ENCODE measurements around the gene DAB2IP. TPM values are rescaled to one million over a fixed set of nuclear protein-coding genes. Genes with fewer than 3 reads are reported as not detected.

Gene DAB2IP
- total RNA-seq, 1 experiment from 2014 or later: 31.0 TPM

DNA sequence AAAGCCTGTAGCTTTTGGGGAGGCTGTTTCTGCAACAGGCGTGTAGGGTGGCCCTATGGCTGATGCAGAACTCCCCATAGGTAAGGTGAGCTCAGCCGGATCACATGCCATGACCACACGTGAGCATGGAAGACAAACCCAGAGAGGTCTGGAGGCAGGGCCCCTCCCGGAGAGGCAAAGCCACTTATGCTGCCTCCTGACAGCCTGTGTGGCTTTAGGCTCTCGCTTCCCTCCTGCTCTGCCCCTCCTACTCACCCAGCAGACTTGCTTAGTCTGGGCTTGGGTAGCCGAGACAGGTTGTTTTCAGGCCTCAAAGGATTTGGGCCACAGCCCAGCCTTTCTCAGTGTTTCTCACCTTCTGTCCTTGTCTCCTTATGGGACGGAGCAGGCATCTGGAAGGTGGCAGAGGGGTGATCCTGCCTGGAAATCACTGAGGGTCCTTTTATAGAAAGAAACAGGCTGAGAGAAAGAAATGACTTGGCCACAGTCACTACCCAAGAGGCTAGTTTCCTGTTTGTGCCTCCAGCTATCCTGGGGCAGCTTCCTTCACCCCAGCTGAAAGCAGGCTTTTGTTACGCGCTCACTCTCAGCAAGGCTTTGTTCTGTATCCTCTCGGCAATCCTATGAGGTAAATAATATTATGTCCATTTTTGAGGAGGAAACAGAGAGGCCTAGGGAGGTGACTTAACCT, 89.9 kb downstream of the DAB2IP start:
- no peak overlapping the region for H3K4me3 ChIP-seq (replicated peaks in 1 of 2; ENCODE audit: low read depth in 1 of 2, low read length in 2 of 2)
- TF ChIP-seq, protein P1, sequence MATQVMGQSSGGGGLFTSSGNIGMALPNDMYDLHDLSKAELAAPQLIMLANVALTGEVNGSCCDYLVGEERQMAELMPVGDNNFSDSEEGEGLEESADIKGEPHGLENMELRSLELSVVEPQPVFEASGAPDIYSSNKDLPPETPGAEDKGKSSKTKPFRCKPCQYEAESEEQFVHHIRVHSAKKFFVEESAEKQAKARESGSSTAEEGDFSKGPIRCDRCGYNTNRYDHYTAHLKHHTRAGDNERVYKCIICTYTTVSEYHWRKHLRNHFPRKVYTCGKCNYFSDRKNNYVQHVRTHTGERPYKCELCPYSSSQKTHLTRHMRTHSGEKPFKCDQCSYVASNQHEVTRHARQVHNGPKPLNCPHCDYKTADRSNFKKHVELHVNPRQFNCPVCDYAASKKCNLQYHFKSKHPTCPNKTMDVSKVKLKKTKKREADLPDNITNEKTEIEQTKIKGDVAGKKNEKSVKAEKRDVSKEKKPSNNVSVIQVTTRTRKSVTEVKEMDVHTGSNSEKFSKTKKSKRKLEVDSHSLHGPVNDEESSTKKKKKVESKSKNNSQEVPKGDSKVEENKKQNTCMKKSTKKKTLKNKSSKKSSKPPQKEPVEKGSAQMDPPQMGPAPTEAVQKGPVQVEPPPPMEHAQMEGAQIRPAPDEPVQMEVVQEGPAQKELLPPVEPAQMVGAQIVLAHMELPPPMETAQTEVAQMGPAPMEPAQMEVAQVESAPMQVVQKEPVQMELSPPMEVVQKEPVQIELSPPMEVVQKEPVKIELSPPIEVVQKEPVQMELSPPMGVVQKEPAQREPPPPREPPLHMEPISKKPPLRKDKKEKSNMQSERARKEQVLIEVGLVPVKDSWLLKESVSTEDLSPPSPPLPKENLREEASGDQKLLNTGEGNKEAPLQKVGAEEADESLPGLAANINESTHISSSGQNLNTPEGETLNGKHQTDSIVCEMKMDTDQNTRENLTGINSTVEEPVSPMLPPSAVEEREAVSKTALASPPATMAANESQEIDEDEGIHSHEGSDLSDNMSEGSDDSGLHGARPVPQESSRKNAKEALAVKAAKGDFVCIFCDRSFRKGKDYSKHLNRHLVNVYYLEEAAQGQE (IDR thresholded peaks at IDR 0.05; ENCODE audit: low read depth): no peak
- TF ChIP-seq FOSL1 (IDR thresholded peaks at IDR 0.05; ENCODE audit: low read depth) (no peak), EZH2phosphoT487 (IDR thresholded peaks at IDR 0.05; ENCODE audit: borderline replicate concordance) (no peak), POLR2AphosphoS5 (IDR thresholded peaks at IDR 0.05; ENCODE audit: low read depth, low read length) (no peak), ZNF274 (IDR thresholded peaks at IDR 0.05; ENCODE audit: low read depth, low read length) (no peak), JUND (IDR thresholded peaks at IDR 0.05) (no peak), EZH2 (IDR thresholded peaks at IDR 0.05) (no peak), SIN3A (IDR thresholded peaks at IDR 0.05; ENCODE audit: low read depth) (no peak), CEBPB (IDR thresholded peaks at IDR 0.05; ENCODE audit: low read depth) (no peak), YY1 (IDR thresholded peaks at IDR 0.05; ENCODE audit: extremely low read depth, insufficient replicate concordance, low read depth, low read length) (no peak), TCF7L2 (IDR thresholded peaks at IDR 0.05; ENCODE audit: borderline replicate concordance, extremely low read depth, insufficient read depth, insufficient read length) (no peak), SP1 (IDR thresholded peaks at IDR 0.05; ENCODE audit: low read depth) (no peak), ZFX (IDR thresholded peaks at IDR 0.05) (no peak), RAD21 (IDR thresholded peaks at IDR 0.05; ENCODE audit: low read depth) (no peak), POLR2A (IDR thresholded peaks at IDR 0.05; ENCODE audit: borderline replicate concordance, extremely low read depth, insufficient read depth, insufficient read length) (no peak), CBX3 (IDR thresholded peaks at IDR 0.05; ENCODE audit: low read depth) (no peak)
- TF ChIP-seq, protein P2, sequence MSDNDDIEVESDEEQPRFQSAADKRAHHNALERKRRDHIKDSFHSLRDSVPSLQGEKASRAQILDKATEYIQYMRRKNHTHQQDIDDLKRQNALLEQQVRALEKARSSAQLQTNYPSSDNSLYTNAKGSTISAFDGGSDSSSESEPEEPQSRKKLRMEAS (IDR thresholded peaks at IDR 0.05): no peak
- TF ChIP-seq, protein P3, sequence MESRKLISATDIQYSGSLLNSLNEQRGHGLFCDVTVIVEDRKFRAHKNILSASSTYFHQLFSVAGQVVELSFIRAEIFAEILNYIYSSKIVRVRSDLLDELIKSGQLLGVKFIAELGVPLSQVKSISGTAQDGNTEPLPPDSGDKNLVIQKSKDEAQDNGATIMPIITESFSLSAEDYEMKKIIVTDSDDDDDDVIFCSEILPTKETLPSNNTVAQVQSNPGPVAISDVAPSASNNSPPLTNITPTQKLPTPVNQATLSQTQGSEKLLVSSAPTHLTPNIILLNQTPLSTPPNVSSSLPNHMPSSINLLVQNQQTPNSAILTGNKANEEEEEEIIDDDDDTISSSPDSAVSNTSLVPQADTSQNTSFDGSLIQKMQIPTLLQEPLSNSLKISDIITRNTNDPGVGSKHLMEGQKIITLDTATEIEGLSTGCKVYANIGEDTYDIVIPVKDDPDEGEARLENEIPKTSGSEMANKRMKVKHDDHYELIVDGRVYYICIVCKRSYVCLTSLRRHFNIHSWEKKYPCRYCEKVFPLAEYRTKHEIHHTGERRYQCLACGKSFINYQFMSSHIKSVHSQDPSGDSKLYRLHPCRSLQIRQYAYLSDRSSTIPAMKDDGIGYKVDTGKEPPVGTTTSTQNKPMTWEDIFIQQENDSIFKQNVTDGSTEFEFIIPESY (IDR thresholded peaks at IDR 0.05; ENCODE audit: extremely low read depth, insufficient replicate concordance, low read length): no peak
- TF ChIP-seq, protein P4, sequence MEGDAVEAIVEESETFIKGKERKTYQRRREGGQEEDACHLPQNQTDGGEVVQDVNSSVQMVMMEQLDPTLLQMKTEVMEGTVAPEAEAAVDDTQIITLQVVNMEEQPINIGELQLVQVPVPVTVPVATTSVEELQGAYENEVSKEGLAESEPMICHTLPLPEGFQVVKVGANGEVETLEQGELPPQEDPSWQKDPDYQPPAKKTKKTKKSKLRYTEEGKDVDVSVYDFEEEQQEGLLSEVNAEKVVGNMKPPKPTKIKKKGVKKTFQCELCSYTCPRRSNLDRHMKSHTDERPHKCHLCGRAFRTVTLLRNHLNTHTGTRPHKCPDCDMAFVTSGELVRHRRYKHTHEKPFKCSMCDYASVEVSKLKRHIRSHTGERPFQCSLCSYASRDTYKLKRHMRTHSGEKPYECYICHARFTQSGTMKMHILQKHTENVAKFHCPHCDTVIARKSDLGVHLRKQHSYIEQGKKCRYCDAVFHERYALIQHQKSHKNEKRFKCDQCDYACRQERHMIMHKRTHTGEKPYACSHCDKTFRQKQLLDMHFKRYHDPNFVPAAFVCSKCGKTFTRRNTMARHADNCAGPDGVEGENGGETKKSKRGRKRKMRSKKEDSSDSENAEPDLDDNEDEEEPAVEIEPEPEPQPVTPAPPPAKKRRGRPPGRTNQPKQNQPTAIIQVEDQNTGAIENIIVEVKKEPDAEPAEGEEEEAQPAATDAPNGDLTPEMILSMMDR (IDR thresholded peaks at IDR 0.05 in 2 of 3, conservative IDR thresholded peaks at IDR 0.05 in 1 of 3; ENCODE audit: borderline replicate concordance in 1 of 3, insufficient read depth in 1 of 3, low read depth in 2 of 3, low read length in 2 of 3): no peak
- TF ChIP-seq, protein P5, sequence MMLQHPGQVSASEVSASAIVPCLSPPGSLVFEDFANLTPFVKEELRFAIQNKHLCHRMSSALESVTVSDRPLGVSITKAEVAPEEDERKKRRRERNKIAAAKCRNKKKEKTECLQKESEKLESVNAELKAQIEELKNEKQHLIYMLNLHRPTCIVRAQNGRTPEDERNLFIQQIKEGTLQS (IDR thresholded peaks at IDR 0.05): no peak
- H3K27me3 ChIP-seq (ENCODE audit: insufficient read depth, low read length): no peaks in the 10 kb centered on the region
- RAD21 ChIA-PET (ENCODE audit: low non-redundant PET in 1 of 2, low total read pairs in 2 of 2, uncharacterized antibody in 2 of 2, unreplicated experiment in 2 of 2): no interaction called here
- H3K4me1 ChIP-seq (ENCODE audit: control insufficient read depth in 1 of 2, insufficient read depth in 2 of 2, low read length in 2 of 2): peaks cover 49 to 65% of the 10 kb centered on the region in 2 experiments
- CTCF ChIA-PET: no interaction called here
- peaks cover 31% of the 10 kb centered on the region; the same call in 1 of the 2 replicates for H3K79me2 ChIP-seq (ENCODE audit: insufficient read depth, low read length)
- no peaks in the 10 kb centered on the region for H3K36me3 ChIP-seq (ENCODE audit: control insufficient read depth in 1 of 2, insufficient read depth in 2 of 2, low read length in 2 of 2)
- H3K9me2 ChIP-seq (ENCODE audit: insufficient read depth): no peaks in the 10 kb centered on the region
- no peak for ATAC-seq
- H3K9ac ChIP-seq (ENCODE audit: low read length): no peak overlapping the region
- H3K9me3 ChIP-seq (ENCODE audit: control insufficient read depth in 1 of 2, insufficient read depth in 1 of 2, low read depth in 1 of 2, low read length in 2 of 2): no peaks in the 10 kb centered on the region
- POLR2A ChIA-PET: no interaction called here
- DNase-seq (ENCODE audit: low read depth, low spot score): no peak
- intact Hi-C loops (cut with micrococcal nuclease): loop anchor here (5.0 kb wide), 1 partner anchor 251 kb away; no protein-coding TSS in a partner anchor
- H3K27ac ChIP-seq (ENCODE audit: low read depth, low read length): no peak overlapping the region
- peak overlapping the region; percentile 29 for H3K4me2 ChIP-seq (ENCODE audit: low read length)
- H2AFZ ChIP-seq (ENCODE audit: low read depth, low read length, poor library complexity, severe bottlenecking): no peak overlapping the region
- no TSS peak for BruUV-seq (replicated peaks)
- H4K20me1 ChIP-seq (ENCODE audit: insufficient read depth): no peaks in the 10 kb centered on the region

All from HCT116 (cell line).